Aorta (tissue), 5 donors: ENCODE data around the gene ACD. TPM values are rescaled to one million over a fixed set of nuclear protein-coding genes. Genes with fewer than 3 reads are reported as not detected.

Experiments used
- ATAC-seq: fragments of 200-7000 bp; cut with Tn5 transposase; one replicate; pipeline ENCODE4 v1.9.1; 2022; ENCODE audit warnings: moderate library complexity; ENCODE audit not compliant: low FRiP score
- DNase-seq, 2 donors: peaks; one replicate each; pipeline ENCODE4 v3.0.0-alpha.2; 2020
- H3K27ac ChIP-seq, 2 donors: one replicate each; pipeline ENCODE4 v1.5.1; 2013; ENCODE audit warnings: low read length in 2 of 2, mild to moderate bottlenecking in 2 of 2, moderate library complexity in 2 of 2, control low read depth in 1 of 2, inconsistent platforms in 1 of 2, low read depth in 1 of 2
- H3K27me3 ChIP-seq, 2 donors: one replicate each; pipeline ENCODE4 v1.6.1; 2013; ENCODE audit warnings: control low read depth in 1 of 2, low read length in 1 of 2, mild to moderate bottlenecking in 1 of 2, moderate library complexity in 1 of 2; ENCODE audit not compliant: insufficient read depth in 2 of 2, control insufficient read depth in 1 of 2
- H3K36me3 ChIP-seq, 2 donors: one replicate each; pipeline ENCODE4 v1.6.1; 2013; ENCODE audit warnings: control low read depth in 1 of 2, low read length in 1 of 2, mild to moderate bottlenecking in 1 of 2; ENCODE audit not compliant: insufficient read depth in 2 of 2, control insufficient read depth in 1 of 2
- H3K4me1 ChIP-seq, 2 donors: one replicate each; pipeline ENCODE4 v1.6.1; 2013; ENCODE audit warnings: low read length in 2 of 2, control low read depth in 1 of 2, mild to moderate bottlenecking in 1 of 2, moderate library complexity in 1 of 2; ENCODE audit not compliant: insufficient read depth in 2 of 2, control insufficient read depth in 1 of 2
- H3K4me3 ChIP-seq, 2 donors: one replicate each; pipeline ENCODE4 v1.5.1; 2013; ENCODE audit warnings: low read length in 2 of 2, control low read depth in 1 of 2, mild to moderate bottlenecking in 1 of 2
- H3K9me3 ChIP-seq: one replicate; pipeline ENCODE4 v1.6.1; 2013; ENCODE audit warnings: mild to moderate bottlenecking, low read length; ENCODE audit not compliant: control insufficient read depth
- WGBS, 2 donors: extraction: QIAGEN DNeasy Blood & Tissue Kit; methylation state at CpG; one replicate each; pipeline ENCODE4 v1.1.7; 2013; 5-methylcytosine and 5-hydroxymethylcytosine counted together
- intact Hi-C, 2 donors: fragments of 100-400 bp; cut with DNase I; formaldehyde crosslinking; loops; one replicate each; pipeline versions ENCODE4 v1.14.2 to v1.15.0; 2022
- polyA plus RNA-seq, 2 donors: library from polyadenylated mRNA; stranded (reverse); fragments of 200-250 nt; gene quantifications; one replicate each; pipeline ENCODE4 v1.2.3, GENCODE V29; 2013
- total RNA-seq, 2 donors: library from RNA; stranded (reverse); fragmentation: NEBNext Ultra II Directional; extraction: Animal tissue kit (Norgen Biotek cat#: 25700); gene quantifications; one replicate each; pipeline ENCODE4 v1.2.1, GENCODE V29; 2021
- donor health status: healthy with polysubstance abuse.
- donor health status: Bipolar disorder and iron deficiency.
- donor health status: DM: no; HTN: no; CAD: no.
- donor health status: DM: no; HTN: no; CAD: no.
- donor health status: DM: yes; HTN: yes; CAD: no.

ACD gene
- total and polyA plus RNA-seq, 4 donors, result 7.0 to 34.6 (median 18.8) TPM

- Histone ChIP-seq H3K27ac (no peak overlapping the region), H3K4me3 (no peak overlapping the region), H3K4me1 (no peaks in the 10 kb centered on the region), H3K9me3 (no peaks in the 10 kb centered on the region), H3K27me3 (no peaks in the 10 kb centered on the region), H3K36me3 (no peaks in the 10 kb centered on the region)
- WGBS, 2 donors, result 63 to 66% methylated on average over 13 of the region's 13 CpGs
- intact Hi-C loops, result no loop called here
- DNase-seq, result peak; percentile 84
- ATAC-seq, result peak; percentile 55
Measured at GRCh38 chr16:67672739-67673662, 12.9 kb upstream of the ACD start.

DNA sequence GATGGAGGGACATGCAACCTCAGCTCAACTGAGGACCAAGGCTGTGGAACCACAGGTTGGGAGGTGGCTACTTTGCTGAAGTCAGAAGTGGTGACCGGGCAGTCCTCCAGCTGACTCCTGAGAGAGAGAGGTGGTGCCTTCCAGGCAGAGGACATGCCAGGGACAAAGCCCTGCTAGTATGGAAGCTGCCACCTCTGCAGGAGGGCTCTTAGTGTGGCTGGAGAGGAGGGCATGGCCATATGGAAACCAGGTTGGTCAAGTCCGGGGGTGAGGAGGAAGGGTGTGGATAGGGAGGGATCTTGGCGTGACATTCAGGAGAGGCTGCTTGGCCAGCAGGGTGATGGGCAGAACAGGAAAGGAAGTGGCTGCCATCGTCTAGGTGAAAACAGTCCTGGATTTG lies 12.2 kb upstream of the ACD start:
- no peaks in the 10 kb centered on the region for H3K4me1 ChIP-seq
- DNase-seq, result no peak
- intact Hi-C loops, result no loop called here

GRCh38 chr16:67669499-67670101 lies 9.5 kb upstream of the ACD start:
- no peak for DNase-seq
- intact Hi-C loops, result loop anchor here (2.0 to 5.0 kb wide), 2 partner anchors 122 to 149 kb away; no protein-coding TSS in a partner anchor
- no peaks in the 10 kb centered on the region for H3K4me1 ChIP-seq

More for the DNA sequence above, 12.2 kb upstream of the ACD start:
- no peak overlapping the region for H3K4me3 ChIP-seq
- 46 to 52% methylated on average over 4 of the region's 4 CpGs for WGBS, 2 donors
- H3K9me3 ChIP-seq, result no peaks in the 10 kb centered on the region
- H3K27ac ChIP-seq, result no peak overlapping the region
- no peak for ATAC-seq
- H3K27me3 ChIP-seq, result no peaks in the 10 kb centered on the region
- no peaks in the 10 kb centered on the region for H3K36me3 ChIP-seq

DNA sequence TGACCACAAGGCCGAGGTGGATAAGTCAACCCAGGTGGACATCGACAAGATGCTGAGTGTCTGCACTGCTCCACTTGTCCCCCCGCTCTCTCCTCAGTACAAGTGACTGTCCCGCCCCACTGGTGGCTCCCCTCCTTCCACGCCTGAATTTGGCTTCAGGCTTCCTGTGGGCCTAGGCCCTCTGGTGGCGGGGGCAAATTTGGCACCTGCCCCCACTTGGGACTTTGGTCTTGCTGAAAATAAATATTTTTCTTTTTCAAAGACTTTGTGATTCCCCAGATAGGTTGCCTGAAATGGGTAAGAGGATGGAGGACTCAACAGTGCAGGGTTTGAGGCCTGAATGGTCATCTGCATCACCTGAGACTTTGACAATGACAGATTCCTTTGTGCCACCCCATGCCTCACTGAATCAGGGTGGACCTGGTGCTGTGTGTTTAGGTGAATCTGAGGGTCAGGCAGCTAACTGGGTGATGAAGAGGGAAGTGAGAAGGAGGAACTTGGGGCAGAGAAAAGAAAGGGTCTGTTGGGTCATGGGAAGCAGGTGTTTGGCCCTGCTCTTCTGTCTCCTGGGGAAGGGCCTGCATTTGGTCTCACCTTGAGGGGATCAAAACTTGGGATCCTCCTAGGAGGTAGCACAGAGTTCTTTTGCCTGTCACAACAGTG lies 8.6 kb upstream of the ACD start:
- ATAC-seq, result no peak
- Histone ChIP-seq H3K9me3 (no peaks in the 10 kb centered on the region), H3K4me3 (no peak overlapping the region), H3K36me3 (no peaks in the 10 kb centered on the region), H3K27me3 (no peaks in the 10 kb centered on the region), H3K27ac (no peak overlapping the region), H3K4me1 (no peaks in the 10 kb centered on the region)
- intact Hi-C loops, result loop anchor here (2.0 to 5.0 kb wide), 2 partner anchors 121 to 148 kb away; no protein-coding TSS in a partner anchor
- DNase-seq, result no peak
- 88 to 89% methylated on average over 6 of the region's 6 CpGs for WGBS, 2 donors

More at GRCh38 chr16:67669499-67670101, 9.5 kb upstream of the ACD start:
- no peaks in the 10 kb centered on the region for H3K27me3 ChIP-seq
- no peak overlapping the region for H3K27ac ChIP-seq
- H3K36me3 ChIP-seq, result no peaks in the 10 kb centered on the region
- no peak for ATAC-seq
- no peak overlapping the region for H3K4me3 ChIP-seq
- no peaks in the 10 kb centered on the region for H3K9me3 ChIP-seq
- WGBS, 2 donors, result 88 to 90% methylated on average over 10 of the region's 10 CpGs

DNA sequence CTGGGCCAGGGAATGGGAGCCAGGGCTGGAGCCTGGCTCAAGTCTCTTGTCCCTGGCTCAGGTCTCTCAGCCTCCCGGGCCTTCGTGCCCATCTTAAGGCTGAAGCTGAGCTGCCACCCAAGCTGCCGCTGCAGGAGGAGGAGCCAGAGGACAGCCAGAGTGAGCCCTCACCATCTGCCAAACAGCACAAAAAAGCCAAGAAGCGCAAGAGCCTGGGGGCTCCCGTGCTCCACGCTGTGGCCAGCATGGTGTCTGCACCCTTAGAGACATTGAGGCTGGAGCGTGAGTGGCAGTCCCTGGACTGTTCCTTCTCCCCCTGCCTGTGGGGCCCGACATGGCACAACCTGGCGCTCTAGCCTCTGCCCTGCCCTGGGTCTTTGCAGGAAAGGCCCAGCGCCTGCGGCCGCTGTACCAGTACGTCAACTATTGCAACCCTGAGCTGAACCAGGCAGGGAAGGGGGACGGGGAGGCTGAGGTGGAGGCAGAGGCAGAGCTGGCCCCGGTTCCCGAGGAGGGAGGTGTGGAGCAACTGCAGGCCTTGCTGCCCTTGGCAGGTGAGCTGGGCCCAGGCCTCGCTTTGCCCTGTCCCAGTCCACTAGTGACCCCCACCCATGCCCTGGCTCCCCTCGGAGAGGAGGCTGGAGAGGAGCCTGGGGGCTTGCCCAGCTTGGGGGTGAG lies 7.9 kb upstream of the ACD start:
- H3K36me3 ChIP-seq, result no peaks in the 10 kb centered on the region
- 17 to 18% methylated on average over 14 to 18 of the region's 18 CpGs for WGBS, 2 donors
- H3K4me3 ChIP-seq, result no peak overlapping the region
- DNase-seq (peak; percentile 92 to 93), ATAC-seq (peak; percentile 87)
- H3K27me3 ChIP-seq, result no peaks in the 10 kb centered on the region
- H3K27ac ChIP-seq, result peak overlapping the region in 1 of 2 donors; percentile 4
- H3K9me3 ChIP-seq, result no peaks in the 10 kb centered on the region
- H3K4me1 ChIP-seq, result no peaks in the 10 kb centered on the region
- intact Hi-C loops, result loop anchor here (1.0 to 5.0 kb wide), 3 partner anchors 106 to 147 kb away; partner anchors contain the start of gene CTCF (in 1 of the 2)

GRCh38 chr16:67667453-67667816 lies 7.4 kb upstream of the ACD start:
- Histone ChIP-seq H3K27ac (peak overlapping the region in 1 of 2 donors; percentile 4), H3K4me3 (no peak overlapping the region), H3K36me3 (no peaks in the 10 kb centered on the region), H3K4me1 (no peaks in the 10 kb centered on the region), H3K9me3 (no peaks in the 10 kb centered on the region), H3K27me3 (no peaks in the 10 kb centered on the region)
- no peak for DNase-seq
- 19 to 31% methylated on average over 10 of the region's 10 CpGs for WGBS, 2 donors
- peak; percentile 6 for ATAC-seq
- intact Hi-C loops, result loop anchor here in 1 of 2 donors (1.0 to 5.0 kb wide), 2 partner anchors 105 to 120 kb away; partner anchors contain the start of gene CTCF

DNA sequence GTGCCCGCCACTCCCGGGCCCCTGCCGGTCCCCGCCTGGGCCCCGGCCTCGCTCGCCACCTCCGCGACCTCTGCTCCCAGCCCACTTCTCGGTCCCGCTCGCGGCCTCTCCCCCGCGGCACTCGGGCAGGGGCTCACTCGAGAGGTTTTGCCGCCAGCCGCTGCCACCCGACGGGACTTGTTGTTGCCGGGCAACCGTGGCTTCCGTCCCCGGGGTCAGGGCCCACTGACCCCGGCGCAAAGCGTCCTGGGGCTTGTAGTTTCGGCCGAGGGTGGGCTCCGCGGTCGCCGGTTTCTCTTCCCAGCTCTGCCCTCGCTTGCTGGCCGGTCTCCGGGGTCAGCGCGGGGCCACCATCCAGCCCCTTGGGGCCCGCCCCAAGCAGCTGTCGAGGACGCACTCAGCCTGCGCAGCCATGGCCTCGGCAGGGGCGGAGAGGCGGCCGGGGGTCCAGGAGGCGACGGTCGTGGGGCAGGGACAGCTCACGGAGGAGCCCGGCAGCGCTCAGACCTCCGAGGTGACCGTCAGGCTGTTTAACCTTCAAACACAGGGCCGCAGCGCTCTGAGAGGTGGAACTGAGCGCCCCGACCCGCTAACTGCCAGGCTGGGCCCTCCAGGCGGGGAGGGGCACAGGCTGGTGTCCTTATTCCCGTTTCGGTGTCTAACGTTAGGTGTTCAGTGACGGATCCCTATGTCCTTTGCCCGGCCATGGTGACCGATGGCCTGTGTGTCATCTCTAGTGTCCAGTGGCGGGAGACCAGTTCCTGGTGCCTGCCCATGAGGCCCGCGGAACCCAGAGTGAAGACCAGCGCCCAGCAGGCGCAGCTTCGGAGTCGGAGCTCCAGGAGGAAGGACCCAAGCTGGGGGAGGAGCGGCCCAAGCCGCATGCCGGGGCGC lies 6.7 kb upstream of the ACD start, which contains the start of the genes C16orf86 and ENKD1:
C16orf86 (plus strand) TSS at position 256 of the 894 bp plus-strand sequence; CDS start at position 413, 157 bp downstream.
ENKD1 (minus strand) TSS at position 192 of the 894 bp plus-strand sequence. CDS start 308 bp downstream, outside the sequence.
- H3K4me1 ChIP-seq, result no peaks in the 10 kb centered on the region
- DNase-seq, result peak; percentile 92 to 95
- H3K27ac ChIP-seq, result peak within 1 kb of the TSS in 1 of 2 donors; percentile 35
- WGBS, 2 donors, result 8 to 9% methylated on average over 70 to 78 of the region's 78 CpGs
- H3K4me3 ChIP-seq, result peak within 1 kb of the TSS; percentile 36 to 40
- ATAC-seq, result peak; percentile 83
- H3K36me3 ChIP-seq, result no peaks in the 10 kb centered on the region
- intact Hi-C loops, result loop anchor here in 1 of 2 donors (1.0 to 5.0 kb wide), 2 partner anchors 105 to 120 kb away; partner anchors contain the start of gene CTCF
- H3K27me3 ChIP-seq, result no peaks in the 10 kb centered on the region
- H3K9me3 ChIP-seq, result no peaks in the 10 kb centered on the region
